ENCODE results near the gene CCDC126.
"Not testable (repeated sequence)": the region's sequence is repeated elsewhere in the genome, so short reads cannot be mapped to it uniquely, and the experiment has no call there.

CCDC126 gene

DNA sequence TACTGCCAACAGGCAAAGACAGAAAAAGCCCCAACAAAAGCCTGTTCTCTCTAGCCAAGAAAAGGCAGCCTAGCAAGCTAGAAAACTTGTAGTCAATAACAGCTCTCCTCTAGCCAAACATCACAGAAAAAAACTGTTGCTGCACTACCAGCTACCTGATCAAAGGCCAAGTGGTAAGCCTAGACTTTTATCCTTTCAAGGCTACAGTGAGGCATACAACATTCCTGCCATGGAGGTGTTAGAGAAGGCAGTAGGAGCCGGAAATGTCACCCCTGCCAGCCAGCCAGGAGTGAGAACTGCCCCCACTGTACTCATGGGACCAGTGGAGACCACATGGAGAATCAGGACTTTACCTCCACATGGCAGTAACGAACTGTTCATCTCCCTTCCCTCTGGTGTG is 31.2 kb downstream of the CCDC126 start:
- DNase-seq (ENCODE audit: low read depth, low spot score): no peak

DNA sequence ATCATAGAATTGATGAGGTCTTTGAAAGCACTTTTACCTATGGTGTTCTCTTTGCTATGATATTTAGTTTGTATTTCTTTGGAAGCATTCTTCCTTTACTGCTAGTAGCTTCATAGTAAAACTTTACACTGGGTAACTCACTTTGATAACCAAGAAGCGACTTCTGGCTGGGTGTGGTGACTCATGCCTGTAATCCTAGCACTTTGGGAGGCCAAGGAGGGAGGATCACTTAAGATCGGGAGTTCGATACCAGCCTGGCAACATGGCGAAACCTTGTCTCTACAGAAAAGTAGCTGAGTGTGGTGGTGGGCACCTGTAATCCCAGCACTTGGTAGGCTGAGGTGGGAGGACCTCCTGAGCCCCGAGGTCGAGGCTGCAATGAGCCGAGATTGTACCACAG is 36.2 kb downstream of the CCDC126 start:
- no peak for DNase-seq (ENCODE audit: low read depth, low spot score)

DNA sequence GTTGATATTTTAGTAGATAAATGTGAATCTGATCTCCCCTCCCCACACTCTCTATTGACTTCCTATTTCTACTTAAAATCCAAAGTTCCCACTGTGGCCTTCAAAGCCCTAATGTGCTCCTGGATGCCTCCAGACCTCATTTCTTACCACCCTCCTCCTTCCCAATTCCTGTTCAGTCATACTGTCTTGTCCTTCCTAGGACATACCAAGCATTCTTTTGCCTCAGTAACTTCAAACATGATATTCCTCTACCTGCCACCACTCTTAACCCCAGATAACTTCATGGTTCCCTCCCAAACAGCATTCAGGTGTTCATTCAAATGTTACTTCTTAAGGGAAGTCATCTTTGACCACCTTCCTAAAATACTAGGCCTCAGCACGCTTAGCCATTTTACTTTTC is 48.6 kb downstream of the CCDC126 start:
- DNase-seq (ENCODE audit: low read depth, low spot score): no peak

DNA sequence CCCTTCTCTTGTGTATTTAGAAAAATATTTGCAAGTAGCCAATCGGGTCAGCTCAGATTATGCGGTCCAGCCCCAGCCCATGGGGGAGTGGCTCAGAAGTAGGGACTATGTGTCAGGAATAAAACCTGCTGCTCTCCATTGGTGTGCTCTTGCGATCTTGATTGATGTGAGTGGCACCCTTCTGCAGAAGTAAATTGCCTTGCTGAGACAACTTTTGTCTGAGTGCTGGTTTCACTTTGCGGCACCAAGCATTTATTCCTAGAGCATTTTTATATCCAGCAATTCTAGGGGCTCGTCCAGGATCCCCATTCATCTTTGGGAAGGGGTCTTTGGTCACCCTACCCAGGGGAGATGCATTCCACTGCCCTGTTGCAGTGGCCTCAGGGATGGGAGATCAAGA is 56.8 kb downstream of the CCDC126 start:
- no peak for DNase-seq (ENCODE audit: low read depth, low spot score)

DNA sequence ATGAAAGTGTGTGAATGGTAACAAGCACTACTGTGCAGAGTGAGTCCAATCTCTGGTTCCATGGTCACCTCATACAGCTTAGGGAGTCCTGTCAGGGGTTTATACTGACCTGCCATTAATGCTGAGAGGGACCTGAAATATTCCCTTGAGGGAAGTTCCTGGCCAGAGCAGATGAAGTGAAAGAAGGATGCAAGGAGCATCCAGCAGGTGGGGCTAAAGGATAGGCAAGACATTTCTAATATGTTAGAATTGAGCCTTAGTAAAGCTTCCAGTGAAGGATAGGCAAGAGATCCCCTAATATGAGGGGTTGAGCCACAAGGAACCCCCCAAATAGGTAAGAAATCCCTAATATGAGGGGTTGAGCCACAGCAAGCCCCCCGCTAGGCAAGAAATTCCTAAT is 57.3 kb downstream of the CCDC126 start:
- DNase-seq (ENCODE audit: low read depth, low spot score): no peak

DNA sequence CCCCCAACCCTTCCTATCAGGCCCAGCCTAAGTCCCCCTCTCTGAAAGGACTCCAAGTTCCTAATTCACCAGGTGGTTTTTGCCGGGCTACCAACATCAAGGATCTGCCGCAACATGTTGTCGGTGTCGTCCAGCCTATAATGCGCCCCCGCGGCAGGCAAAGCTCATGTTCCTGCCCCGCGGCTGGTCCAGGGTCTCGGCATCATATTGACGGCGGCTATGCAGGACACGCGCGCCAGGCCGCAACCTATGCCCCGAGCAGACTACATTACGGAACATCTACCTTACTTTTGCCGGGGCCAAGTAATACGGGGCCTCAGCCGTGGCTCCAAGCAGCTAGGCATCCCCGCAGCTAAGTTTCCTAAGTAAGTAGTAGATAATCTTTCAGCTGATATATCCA is 58.3 kb downstream of the CCDC126 start:
- DNase-seq (ENCODE audit: low read depth, low spot score): no peak

DNA sequence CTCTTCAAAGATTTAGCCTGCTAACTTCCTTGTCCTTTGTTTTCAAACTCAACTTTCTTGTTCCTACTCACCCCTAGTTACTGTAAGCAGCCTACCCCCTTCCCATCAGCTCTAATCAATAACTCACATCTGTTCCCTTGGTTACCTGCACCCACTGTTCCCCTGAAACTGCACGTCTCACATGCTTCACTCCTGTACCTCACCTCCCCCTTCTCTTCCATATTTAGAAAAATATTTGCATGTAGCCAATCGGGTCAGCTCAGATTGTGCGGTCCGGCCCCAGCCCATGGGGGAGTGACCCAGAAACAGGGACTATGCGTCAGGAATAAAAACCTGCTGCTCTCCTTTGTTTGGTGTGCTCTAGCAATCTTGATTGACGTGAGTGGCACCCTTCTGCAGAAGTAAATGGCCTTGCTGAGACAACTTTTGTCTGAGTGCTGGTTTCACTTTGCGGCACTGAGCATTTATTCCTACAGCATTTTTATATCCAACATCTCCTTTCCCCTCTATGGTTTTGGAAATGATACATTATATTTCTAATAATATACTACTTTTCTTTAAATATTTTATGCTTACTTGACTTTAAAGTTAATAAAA is 61.7 kb downstream of the CCDC126 start:
- no peak for DNase-seq (ENCODE audit: low read depth, low spot score)

DNA sequence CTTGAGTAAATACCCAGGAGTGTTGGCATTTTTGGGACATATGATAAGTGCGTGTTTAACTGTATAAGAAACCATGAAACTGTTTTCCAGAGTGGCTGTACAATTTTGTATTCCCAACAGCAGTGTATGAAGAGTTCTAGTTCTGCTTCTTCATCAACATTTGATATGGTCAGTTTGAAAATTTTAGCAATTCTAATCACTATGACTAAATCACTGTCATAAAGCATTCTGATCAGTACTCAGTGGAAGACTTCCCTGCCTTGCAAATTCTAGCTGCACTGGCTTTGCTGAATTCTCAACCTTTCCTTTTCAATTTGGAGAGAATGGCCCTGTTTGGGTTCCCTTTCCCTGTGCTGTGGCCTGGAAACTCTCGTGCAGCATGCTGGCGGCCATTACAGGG is 64.2 kb downstream of the CCDC126 start:
- DNase-seq (ENCODE audit: low read depth, low spot score): no peak

DNA sequence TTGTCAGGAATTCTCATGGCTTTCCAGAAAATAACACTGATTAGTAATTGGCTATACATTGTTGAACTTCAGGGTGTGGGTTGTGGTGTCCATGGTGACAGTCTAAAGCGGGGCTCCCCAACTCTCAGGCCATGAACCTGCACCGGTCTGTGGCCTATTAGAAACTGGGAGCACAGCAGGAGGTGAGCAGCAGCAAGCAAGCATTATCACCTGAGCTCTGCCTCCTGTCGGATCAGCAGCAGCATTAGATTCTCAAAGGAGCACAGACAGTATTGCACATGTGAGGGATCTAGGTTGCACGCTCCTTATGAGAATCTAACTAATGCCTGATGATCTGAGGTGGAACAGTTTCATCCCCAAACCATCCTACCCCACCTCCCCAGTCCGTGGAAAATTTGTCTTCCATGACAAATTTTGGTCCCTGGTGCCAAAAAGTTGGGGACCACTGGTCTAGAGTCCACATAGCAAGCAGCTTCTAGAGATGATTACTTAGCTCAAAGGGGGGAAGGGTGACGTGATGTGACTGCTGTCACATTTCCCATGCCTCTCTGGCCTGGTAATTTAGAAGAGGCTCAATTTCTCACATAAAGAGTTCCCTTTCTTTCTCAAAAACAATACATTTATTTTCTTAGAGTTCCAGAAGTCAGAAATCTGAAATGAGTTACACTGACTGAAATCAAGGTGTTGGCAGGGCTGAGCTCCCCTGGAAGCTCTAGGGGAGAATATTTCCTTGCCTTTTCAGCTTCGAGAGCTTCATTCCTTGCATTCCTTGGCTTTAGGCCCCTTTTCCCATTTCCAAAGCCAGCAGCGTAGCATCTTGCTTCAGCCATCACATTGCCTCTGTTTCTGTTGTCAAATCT is 65.2 kb downstream of the CCDC126 start:
- no peak for DNase-seq (ENCODE audit: low read depth, low spot score)

DNA sequence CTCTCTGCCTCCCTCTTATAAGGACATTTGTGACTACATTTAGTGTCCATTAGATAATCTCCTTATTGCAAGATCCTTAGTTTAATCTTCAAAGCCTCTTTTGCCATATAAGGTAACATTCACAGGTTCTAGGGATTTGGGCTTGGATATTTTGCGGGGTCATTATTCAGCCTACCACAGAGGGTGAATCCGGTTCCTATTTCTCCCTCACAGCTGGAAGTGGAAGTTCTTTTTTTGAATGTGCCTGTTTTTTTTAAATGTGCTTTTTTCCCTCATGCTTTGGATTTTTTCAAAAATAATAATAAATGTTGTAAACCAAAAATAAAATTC is 65.8 kb downstream of the CCDC126 start:
- DNase-seq (ENCODE audit: low read depth, low spot score): no peak

DNA sequence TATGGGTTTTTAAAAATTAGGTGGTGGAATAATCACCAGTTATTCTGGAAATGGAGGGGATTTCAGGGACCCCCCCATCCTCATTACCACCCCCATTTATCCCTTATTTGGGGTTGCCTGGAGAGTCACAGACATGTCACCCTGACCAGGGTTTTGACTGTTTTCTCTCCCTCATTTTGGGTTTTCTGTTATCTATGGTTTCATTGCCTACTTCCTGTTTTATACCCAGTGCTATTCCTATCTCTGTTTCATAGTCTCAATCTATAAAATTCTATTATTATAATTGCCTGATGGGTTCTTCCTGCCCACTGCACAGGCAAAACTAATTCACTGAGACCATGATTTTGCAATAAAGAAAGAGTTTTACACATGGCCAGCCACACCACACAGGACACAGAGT is 66.9 kb downstream of the CCDC126 start:
- DNase-seq (ENCODE audit: low read depth, low spot score): no peak

DNA sequence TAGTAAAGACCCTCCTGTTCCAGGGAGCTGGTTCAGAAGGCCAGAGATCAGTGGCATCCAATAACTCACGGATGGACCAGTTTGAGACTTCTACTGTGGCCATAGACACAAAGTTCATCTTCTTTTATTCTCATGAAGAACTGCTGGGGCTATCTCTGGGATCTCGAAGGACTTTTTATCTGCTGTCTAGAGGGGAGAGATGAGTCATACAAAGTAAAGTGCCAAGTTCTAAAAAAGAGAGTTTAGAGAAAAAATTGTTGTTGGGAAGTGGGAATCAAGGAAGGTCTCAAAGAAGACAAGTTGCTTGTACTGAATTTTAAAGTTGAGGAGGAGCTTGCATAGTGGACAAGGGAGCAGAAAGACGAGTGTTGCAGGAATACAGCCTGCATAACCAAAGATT is 74.9 kb downstream of the CCDC126 start:
- DNase-seq (ENCODE audit: low read depth, low spot score): no peak

DNA sequence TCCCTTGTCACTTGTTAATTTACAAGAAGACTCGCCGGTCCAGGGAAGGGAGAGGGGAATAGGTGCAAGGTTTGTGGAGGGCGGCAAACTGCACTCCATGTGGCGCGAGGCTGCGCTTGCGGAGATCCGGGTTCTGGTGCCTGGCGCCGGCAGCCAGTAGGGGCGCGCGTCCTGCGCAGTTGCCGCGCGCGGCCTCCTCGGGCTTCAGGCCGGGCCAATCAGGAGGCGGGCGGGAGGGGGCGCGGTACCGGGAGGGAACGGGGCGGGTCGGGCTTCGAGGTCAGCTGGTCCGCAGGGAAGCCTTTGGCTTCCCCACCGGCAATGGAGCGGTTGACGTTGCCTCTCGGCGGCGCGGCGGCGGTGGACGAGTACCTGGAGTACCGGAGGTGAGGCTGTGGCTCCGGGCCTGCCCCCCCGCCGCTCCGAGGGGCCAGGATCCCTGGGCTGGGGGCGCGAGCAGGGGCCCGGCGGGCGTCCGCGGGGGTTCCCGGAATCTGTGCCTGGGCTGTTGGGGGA is 82.8 kb downstream of the CCDC126 start, which contains the start of gene FAM221A:
Gene FAM221A, plus strand, starts transcription at position 302 of the 516 bp plus-strand sequence. Its CDS starts 20 bp downstream, at position 322.
- peak; percentile 61 for DNase-seq (ENCODE audit: low read depth, low spot score)

DNA sequence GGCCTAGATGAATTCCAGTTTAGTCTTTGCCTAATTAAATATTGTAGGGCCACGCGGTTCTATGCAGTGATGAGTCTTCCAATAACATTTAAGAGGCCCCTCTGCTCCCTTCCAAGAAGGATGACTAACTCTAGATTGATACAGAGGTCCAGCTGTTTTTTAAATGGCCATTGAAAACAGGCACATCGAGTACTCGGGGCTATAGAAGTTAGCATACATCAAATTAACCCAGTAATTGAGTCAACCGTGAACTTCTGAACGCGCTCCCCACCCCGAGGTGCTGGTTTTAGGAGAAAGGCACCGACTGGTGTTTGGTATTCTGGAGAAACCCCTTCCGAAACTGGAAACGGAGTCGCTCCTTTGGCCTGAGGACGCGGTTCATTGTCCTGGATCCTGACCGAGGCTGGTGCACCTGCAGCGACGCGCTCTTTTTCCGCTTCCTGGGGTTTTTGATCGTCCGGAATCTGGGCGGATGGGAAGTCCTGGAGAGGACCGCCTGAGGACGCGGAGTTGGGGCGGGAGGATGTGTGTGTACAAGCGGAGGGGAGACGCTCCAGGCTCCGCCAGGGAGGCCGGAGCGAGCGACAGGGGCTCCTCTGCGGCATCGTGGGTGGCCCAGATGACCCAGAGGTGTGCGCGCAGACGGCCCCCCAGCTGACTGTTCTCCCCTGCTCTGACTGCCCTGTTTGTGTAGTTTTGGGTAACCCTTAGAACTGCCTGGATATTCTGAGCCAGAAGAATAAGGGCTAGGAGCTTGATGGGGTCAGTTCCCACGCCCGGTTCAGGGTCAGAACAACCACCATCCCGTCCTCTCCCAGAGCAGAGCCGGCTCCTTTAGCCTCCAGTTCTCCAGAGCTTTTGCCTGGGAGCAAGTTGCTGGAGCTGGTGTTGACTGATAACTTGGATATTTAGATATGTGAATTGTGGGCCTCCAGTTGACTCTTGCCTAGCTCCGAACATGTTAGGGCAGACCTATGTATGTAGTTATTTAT is 83.5 kb downstream of the CCDC126 start:
- peak; percentile 16 for DNase-seq (ENCODE audit: low read depth, low spot score)

DNA sequence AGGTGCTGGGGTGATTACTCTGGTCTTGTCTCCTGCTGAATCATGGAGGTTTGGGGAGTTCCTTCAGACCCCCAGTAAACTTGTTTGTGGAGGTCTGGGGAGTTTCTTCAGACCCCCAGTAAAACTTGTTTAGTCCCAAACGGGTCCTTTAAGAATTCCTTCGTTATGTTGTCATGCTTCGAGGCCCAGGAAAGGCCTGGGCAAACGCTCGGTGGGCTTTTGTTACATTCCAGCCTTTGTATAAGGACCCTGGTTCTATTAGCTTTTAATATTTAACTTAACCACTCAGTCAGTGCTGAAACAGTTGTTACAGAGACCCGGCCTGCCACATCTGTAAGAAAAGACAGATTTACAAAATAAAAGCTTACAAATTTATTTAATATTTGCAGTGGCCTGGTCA is 86.9 kb downstream of the CCDC126 start:
- not testable (repeated sequence) for DNase-seq (ENCODE audit: low read depth, low spot score)

DNA sequence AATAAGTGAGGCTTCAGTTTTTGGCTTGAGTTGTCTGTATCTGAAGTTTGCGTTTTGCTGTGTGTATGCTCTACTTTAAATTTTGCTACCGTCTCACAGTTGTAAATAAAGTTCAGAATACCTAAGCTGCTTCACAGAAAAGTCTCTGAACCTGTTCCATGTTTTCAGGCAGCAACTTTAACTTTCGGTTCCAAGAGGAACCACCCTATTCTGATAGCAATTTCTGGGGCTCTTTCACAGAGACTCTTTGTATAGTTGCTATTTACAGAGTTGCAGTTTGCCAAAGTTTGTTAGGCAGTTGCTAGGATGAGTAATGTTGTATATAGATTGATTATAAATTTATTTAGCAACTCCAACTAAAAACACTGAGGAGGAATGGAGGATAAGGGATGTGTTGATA is 88.5 kb downstream of the CCDC126 start:
- DNase-seq (ENCODE audit: low read depth, low spot score): no peak

DNA sequence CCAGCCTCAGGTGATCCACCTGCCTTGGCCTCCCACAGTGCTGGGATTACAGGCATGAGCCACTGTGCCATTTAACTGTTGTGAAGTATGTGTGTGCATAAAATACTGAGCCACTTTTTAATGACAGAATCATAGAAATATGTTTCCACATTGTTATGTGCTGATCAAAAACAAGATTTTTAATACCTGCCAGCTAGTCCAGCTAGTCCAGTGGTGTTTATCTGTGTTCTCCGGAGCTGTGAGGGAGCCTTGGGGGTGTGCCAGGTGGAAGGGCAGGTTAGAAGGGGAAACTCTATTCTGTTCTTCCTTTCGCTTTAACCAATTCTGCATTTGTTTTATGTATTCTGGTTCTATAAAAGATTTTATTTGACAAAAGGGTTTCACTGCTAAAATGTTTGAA is 89.8 kb downstream of the CCDC126 start:
- DNase-seq (ENCODE audit: low read depth, low spot score): no peak

DNA sequence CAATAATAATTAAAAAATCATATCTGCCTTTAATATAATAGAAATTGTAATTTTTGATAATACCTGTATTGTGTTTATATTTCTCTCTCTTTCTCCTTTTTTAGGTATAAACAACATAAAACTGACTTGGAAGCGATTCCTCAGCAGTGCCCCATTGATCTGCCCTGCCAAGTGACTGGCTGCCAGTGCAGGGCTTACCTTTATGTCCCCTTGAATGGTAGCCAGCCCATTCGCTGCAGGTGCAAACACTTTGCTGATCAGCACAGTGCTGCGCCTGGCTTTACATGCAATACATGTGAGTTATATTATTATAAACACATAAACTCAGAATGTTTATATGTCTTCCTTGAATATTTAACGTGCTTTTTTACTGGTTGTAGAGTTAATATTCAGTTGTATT is 92.0 kb downstream of the CCDC126 start:
- no peak for DNase-seq (ENCODE audit: low read depth, low spot score)

DNA sequence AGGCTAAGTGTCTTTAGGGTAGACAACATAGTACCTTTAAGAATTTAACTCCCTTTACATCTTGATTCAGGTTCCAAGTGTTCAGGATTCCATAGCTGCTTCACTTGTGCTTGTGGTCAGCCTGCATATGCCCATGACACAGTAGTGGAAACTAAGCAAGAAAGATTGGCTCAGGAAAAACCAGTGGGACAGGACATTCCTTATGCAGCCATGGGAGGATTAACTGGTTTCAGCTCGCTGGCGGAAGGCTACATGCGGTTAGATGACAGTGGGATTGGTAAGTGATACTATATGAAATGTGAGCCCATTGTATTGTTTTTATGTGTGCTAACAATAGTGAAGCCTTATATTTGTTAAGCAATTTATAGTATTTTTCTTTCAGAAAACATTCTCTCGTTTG is 94.1 kb downstream of the CCDC126 start:
- DNase-seq (ENCODE audit: low read depth, low spot score): no peak

DNA sequence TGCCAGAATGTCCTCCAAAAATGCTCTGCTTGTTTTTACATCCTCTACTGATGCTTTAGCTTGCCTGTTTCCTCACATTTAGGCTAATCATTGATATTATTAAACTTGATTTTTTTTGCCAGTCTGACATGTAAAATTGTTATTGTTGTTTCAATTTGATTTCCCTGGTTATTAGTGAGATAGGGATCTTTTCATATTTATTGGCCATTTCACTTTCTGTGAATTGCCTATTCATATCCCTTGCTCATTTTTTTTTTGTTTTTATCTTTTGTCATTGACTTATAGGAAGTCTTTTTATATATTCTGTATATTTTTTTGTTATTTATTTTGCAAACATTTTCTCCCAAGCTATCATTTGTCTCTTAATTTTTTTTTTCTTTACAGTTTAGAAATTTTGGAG is 96.0 kb downstream of the CCDC126 start:
- DNase-seq (ENCODE audit: low read depth, low spot score): no peak

Data from activated CD4-positive, CD25-positive, alpha-beta regulatory T cell treated with anti-CD3 and anti-CD28 coated beads, Interleukin-2, amount 50 U/mL, for 16 hours (primary cell).